GM18519 (cell line): Measurements from ENCODE around the gene SSNA1.

Source experiments
- ATAC-seq: cut with Tn5 transposase; IDR thresholded peaks from one replicate; pipeline ENCODE4 v1.9.1; 2021; ENCODE audit warnings: mild to moderate bottlenecking, moderate library complexity; ENCODE audit not compliant: unreplicated experiment, low FRiP score

The SSNA1 gene

GRCh38 chr9:137150617-137151457, 37.6 kb upstream of the SSNA1 start:
- ATAC-seq = no peak

GRCh38 chr9:137152844-137153405, 35.6 kb upstream of the SSNA1 start:
- no peak for ATAC-seq

GRCh38 chr9:137156567-137157375, 31.7 kb upstream of the SSNA1 start:
- no peak for ATAC-seq

GRCh38 chr9:137157618-137158415, 30.7 kb upstream of the SSNA1 start:
- no peak for ATAC-seq

GRCh38 chr9:137158625-137159024, 29.9 kb upstream of the SSNA1 start:
- no peak for ATAC-seq

- no peak for ATAC-seq
These were observed 29.1 kb upstream of the SSNA1 start for GRCh38 chr9:137159105-137160053.

- no peak for ATAC-seq
These were observed 28.4 kb upstream of the SSNA1 start for GRCh38 chr9:137160054-137160425.

- no peak for ATAC-seq
These were observed 27.5 kb upstream of the SSNA1 start for GRCh38 chr9:137160716-137161557.

GRCh38 chr9:137161558-137162486, 26.7 kb upstream of the SSNA1 start:
- no peak for ATAC-seq

- ATAC-seq = no peak
These were observed 25.7 kb upstream of the SSNA1 start for GRCh38 chr9:137162505-137163364.

GRCh38 chr9:137163365-137163715, 25.1 kb upstream of the SSNA1 start:
- ATAC-seq = no peak

GRCh38 chr9:137163805-137164204, 24.7 kb upstream of the SSNA1 start:
- no peak for ATAC-seq

- ATAC-seq = no peak
These were observed 23.9 kb upstream of the SSNA1 start for GRCh38 chr9:137164370-137165249.

- ATAC-seq = no peak
These were observed 23.1 kb upstream of the SSNA1 start for GRCh38 chr9:137165250-137165836.
